NCI-H2029 treated with DMSO at 0.1 percent for 48 hours (cell line): Measurements from ENCODE around the gene SOX11.
"Not testable (repeated sequence)": the region's sequence is repeated elsewhere in the genome, so short reads cannot be mapped to it uniquely, and the experiment has no call there.

Source experiments
- DNase-seq: peaks from one replicate; lab custom pipeline; 2025; lab: John Stamatoyannopoulos, UW

SOX11 gene

GRCh38 chr2:5691985-5692529 lies at the start of gene SOX11:
TSS of gene SOX11 (plus strand) at chr2:5692384. CDS start at chr2:5692722, 338 bp downstream.
- peak; percentile 22 for DNase-seq

- DNase-seq, result not testable (repeated sequence)
Measured at GRCh38 chr2:5652734-5653133, 39.5 kb upstream of the SOX11 start.

- DNase-seq, result not testable (repeated sequence)
Measured at GRCh38 chr2:5653756-5654155, 38.4 kb upstream of the SOX11 start.

- DNase-seq, result no peak
Measured at GRCh38 chr2:5657231-5657630, 35.0 kb upstream of the SOX11 start.

- DNase-seq, result no peak
Measured at GRCh38 chr2:5660591-5660990, 31.6 kb upstream of the SOX11 start.

- DNase-seq, result no peak
Measured at GRCh38 chr2:5661362-5661761, 30.8 kb upstream of the SOX11 start.

- DNase-seq, result no peak
Measured at GRCh38 chr2:5664278-5664681, 27.9 kb upstream of the SOX11 start.

GRCh38 chr2:5665066-5665465 lies 27.1 kb upstream of the SOX11 start:
- DNase-seq, result no peak

GRCh38 chr2:5666798-5667197 lies 25.4 kb upstream of the SOX11 start:
- no peak for DNase-seq

GRCh38 chr2:5667655-5668054 lies 24.5 kb upstream of the SOX11 start:
- not testable (repeated sequence) for DNase-seq

GRCh38 chr2:5668682-5669250 lies 23.4 kb upstream of the SOX11 start:
- DNase-seq, result no peak

GRCh38 chr2:5672749-5673144 lies 19.4 kb upstream of the SOX11 start:
- DNase-seq, result no peak

GRCh38 chr2:5673145-5674025 lies 18.8 kb upstream of the SOX11 start:
- DNase-seq, result no peak

GRCh38 chr2:5674026-5674340 lies 18.2 kb upstream of the SOX11 start:
- no peak for DNase-seq

GRCh38 chr2:5677133-5677532 lies 15.1 kb upstream of the SOX11 start:
- DNase-seq, result no peak

- DNase-seq, result no peak
Measured at GRCh38 chr2:5683471-5683870, 8.7 kb upstream of the SOX11 start.

- DNase-seq, result no peak
Measured at GRCh38 chr2:5685225-5685624, 7.0 kb upstream of the SOX11 start.

GRCh38 chr2:5686068-5686467 lies 6.1 kb upstream of the SOX11 start:
- DNase-seq, result no peak

GRCh38 chr2:5686536-5686935 lies 5.6 kb upstream of the SOX11 start:
- DNase-seq, result no peak

GRCh38 chr2:5689750-5690149 lies 2.4 kb upstream of the SOX11 start:
- no peak for DNase-seq

GRCh38 chr2:5690286-5690685 lies 1.9 kb upstream of the SOX11 start:
- DNase-seq, result no peak

- DNase-seq, result no peak
Measured at GRCh38 chr2:5690718-5691220, 1.4 kb upstream of the SOX11 start.
